ENCODE data around the gene NCAM2.

NCAM2 gene

GRCh38 chr21:20997636-20998455, at the start of gene NCAM2:
NCAM2 (plus strand) TSS chr21:20998409.
- peak; percentile 16 to 33 for DNase-seq (ENCODE audit: low read depth in 2 of 2)

GRCh38 chr21:20949884-20950283, 48.3 kb upstream of the NCAM2 start:
- no peak for DNase-seq (ENCODE audit: low read depth in 2 of 2)

GRCh38 chr21:20965816-20966215, 32.4 kb upstream of the NCAM2 start:
- no peak for DNase-seq (ENCODE audit: low read depth in 2 of 2)

GRCh38 chr21:20968391-20968790, 29.8 kb upstream of the NCAM2 start:
- no peak for DNase-seq (ENCODE audit: low read depth in 2 of 2)

- no peak for DNase-seq (ENCODE audit: low read depth in 2 of 2)
Measured at GRCh38 chr21:20970691-20971090, 27.5 kb upstream of the NCAM2 start.

GRCh38 chr21:20971296-20971921, 26.8 kb upstream of the NCAM2 start:
- DNase-seq (ENCODE audit: low read depth in 2 of 2) = no peak

GRCh38 chr21:20994790-20995189, 3.4 kb upstream of the NCAM2 start:
- no peak for DNase-seq (ENCODE audit: low read depth in 2 of 2)

- no peak for DNase-seq (ENCODE audit: low read depth in 2 of 2)
Measured at GRCh38 chr21:20996421-20997310, 1.5 kb upstream of the NCAM2 start.

- no peak for DNase-seq (ENCODE audit: low read depth in 2 of 2)
Measured at GRCh38 chr21:20997311-20997635, 936 bp upstream of the NCAM2 start.

GRCh38 chr21:20998456-20998789, 214 bp downstream of the NCAM2 start:
- no peak for DNase-seq (ENCODE audit: low read depth in 2 of 2)

- DNase-seq (ENCODE audit: low read depth in 2 of 2) = no peak
Measured at GRCh38 chr21:20998886-20999285, 677 bp downstream of the NCAM2 start.

- DNase-seq (ENCODE audit: low read depth in 2 of 2) = no peak
Measured at GRCh38 chr21:20999659-21000058, 1.4 kb downstream of the NCAM2 start.

- DNase-seq (ENCODE audit: low read depth in 2 of 2) = no peak
Measured at GRCh38 chr21:21000591-21001175, 2.5 kb downstream of the NCAM2 start.

- no peak for DNase-seq (ENCODE audit: low read depth in 2 of 2)
Measured at GRCh38 chr21:21001591-21002100, 3.4 kb downstream of the NCAM2 start.

- no peak for DNase-seq (ENCODE audit: low read depth in 2 of 2)
Measured at GRCh38 chr21:21002153-21002552, 3.9 kb downstream of the NCAM2 start.

GRCh38 chr21:21003701-21004100, 5.5 kb downstream of the NCAM2 start:
- no peak for DNase-seq (ENCODE audit: low read depth in 2 of 2)

GRCh38 chr21:21007606-21008005, 9.4 kb downstream of the NCAM2 start:
- DNase-seq (ENCODE audit: low read depth in 2 of 2) = no peak

- DNase-seq (ENCODE audit: low read depth in 2 of 2) = no peak
Measured at GRCh38 chr21:21010228-21010627, 12.0 kb downstream of the NCAM2 start.

GRCh38 chr21:21010698-21011097, 12.5 kb downstream of the NCAM2 start:
- no peak for DNase-seq (ENCODE audit: low read depth in 2 of 2)

GRCh38 chr21:21018821-21019220, 20.6 kb downstream of the NCAM2 start:
- DNase-seq (ENCODE audit: low read depth in 2 of 2) = no peak

- no peak for DNase-seq (ENCODE audit: low read depth in 2 of 2)
Measured at GRCh38 chr21:21019681-21020080, 21.5 kb downstream of the NCAM2 start.

GRCh38 chr21:21025742-21026141, 27.5 kb downstream of the NCAM2 start:
- DNase-seq (ENCODE audit: low read depth in 2 of 2) = no peak

All from stimulated activated CD4-positive, alpha-beta T cell treated with anti-CD3 and anti-CD28 coated beads, Interleukin-1b, Interleukin-23, amount 100 ng/mL, for 1 hour (primary cell).